Ascending aorta (tissue), 2 donors: ENCODE data around the gene PCED1B. TPM values are rescaled to one million over a fixed set of nuclear protein-coding genes. Genes with fewer than 3 reads are reported as not detected.
A peak's percentile ranks its signal among the peaks of the same experiment; 100 is the strongest.

Experiments
- DNase-seq, 2 donors: peaks; one replicate each; pipeline ENCODE4 v3.0.0-alpha.2; 2019; ENCODE audit warnings: low spot score in 2 of 2
- H3K27ac ChIP-seq, 2 donors: fragments of 200-600 bp; sonication (generic); one replicate each; pipeline ENCODE4 v1.5.1; 2016 to 2017; ENCODE audit warnings: mild to moderate bottlenecking in 1 of 2
- H3K27me3 ChIP-seq: fragments of 200-600 bp; sonication (generic); one replicate; pipeline ENCODE4 v1.5.1; 2017
- H3K36me3 ChIP-seq, 2 donors: fragments of 200-600 bp; sonication (generic); one replicate each; pipeline ENCODE4 v1.5.1; 2016
- H3K4me1 ChIP-seq, 2 donors: fragments of 200-600 bp; sonication (generic); one replicate each; pipeline ENCODE4 v1.5.1; 2016 to 2017; ENCODE audit warnings: mild to moderate bottlenecking in 1 of 2
- H3K4me3 ChIP-seq, 2 donors: fragments of 200-600 bp; sonication (generic); one replicate each; pipeline ENCODE4 v1.5.1; 2016 to 2017; ENCODE audit warnings: mild to moderate bottlenecking in 1 of 2
- H3K9me3 ChIP-seq, 2 donors: fragments of 200-600 bp; sonication (generic); one replicate each; pipeline ENCODE4 v1.5.1; 2016
- CTCF ChIP-seq, 3 experiments: fragments of 200-600 bp in 2 of 3; fragments of 450-650 bp in 1 of 3; sonication (generic) in 2 of 3; IDR thresholded peaks; one replicate each; pipeline ENCODE4 v1.5.1; 2016 to 2019; ENCODE audit warnings: antibody characterized with exemption in 3 of 3, mild to moderate bottlenecking in 1 of 3, moderate library complexity in 1 of 3
- intact Hi-C: fragments of 100-400 bp; cut with DNase I; formaldehyde crosslinking; loops from one replicate; pipeline ENCODE4 v1.15.1; 2023
- total RNA-seq: library from RNA; depleted of rRNA; stranded (reverse); fragments of >200 nt; gene quantifications from one replicate; pipeline ENCODE4 v1.1.0, GENCODE V29; 2016

Gene PCED1B
- total RNA-seq, 1 donor from 2014 or later = 1.5 TPM

DNA sequence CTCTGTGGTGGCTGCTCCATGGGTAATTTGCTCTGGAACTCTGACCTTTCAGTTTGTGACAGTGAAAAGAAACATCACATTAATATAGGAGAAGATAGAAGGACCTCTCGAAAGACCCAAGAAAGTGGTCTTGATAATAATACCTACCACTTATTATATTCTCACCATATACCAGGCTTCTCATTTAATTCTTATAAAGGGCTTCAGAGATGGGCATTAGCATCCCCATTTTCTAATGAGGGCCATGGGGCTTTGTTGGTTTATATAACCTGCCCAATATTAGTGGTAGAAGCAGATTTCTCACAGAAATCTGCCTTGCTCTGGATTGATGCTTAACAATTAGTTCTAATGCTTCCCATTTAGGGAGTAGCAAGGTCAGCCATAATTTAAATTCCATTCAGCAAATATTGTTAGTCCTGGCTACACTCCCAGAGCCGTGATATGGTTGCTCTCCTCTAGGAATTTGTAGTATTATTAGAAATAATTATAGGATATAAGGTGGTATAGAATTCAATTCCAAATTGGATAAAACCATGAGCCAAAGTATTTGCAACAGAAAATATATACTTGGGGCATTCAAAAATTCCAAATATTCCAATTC is 7.8 kb downstream of the PCED1B start:
- no peaks in the 10 kb centered on the region for H3K36me3 ChIP-seq
- intact Hi-C loops = loop anchor here (10.0 kb wide), 1 partner anchor 728 kb away; the partner anchor contains the start of gene HDAC7
- no peaks in the 10 kb centered on the region for H3K27me3 ChIP-seq
- no peak for TF ChIP-seq CTCF (IDR thresholded peaks at IDR 0.05)
- no peaks in the 10 kb centered on the region for H3K9me3 ChIP-seq
- peaks cover 3 to 52% of the 10 kb centered on the region in 2 donors for H3K4me1 ChIP-seq
- no peak for DNase-seq
- H3K27ac ChIP-seq = peak overlapping the region; percentile 81 to 99
- H3K4me3 ChIP-seq = no peak overlapping the region

GRCh38 chr12:47088021-47088944 is 8.9 kb downstream of the PCED1B start:
- no peak overlapping the region for H3K4me3 ChIP-seq
- intact Hi-C loops = loop anchor here (2.0 to 10.0 kb wide), 2 partner anchors 15 to 727 kb away; partner anchors contain the start of gene HDAC7
- peaks cover 3 to 42% of the 10 kb centered on the region in 2 donors for H3K4me1 ChIP-seq

DNA sequence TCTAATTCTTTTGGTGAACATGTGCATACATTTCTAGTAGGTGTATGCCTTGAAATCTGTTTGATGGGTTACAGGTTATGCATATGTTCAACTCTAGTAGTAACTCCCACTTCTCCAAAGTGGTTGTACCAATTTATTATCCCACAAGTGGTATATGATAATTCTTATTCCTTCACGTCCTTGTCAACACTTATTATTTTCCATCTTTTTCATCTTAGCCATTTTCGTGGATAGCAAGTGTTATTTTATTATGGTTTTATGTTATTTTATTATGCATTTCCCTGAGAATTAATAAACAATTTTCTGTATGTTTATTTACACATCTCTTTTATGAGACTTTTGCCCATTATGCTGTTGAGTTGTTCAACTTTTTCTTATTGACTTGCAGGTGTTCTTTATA is 11.6 kb downstream of the PCED1B start:
- Histone ChIP-seq H3K4me1 (peaks cover 3 to 32% of the 10 kb centered on the region in 2 donors), H3K9me3 (no peaks in the 10 kb centered on the region), H3K27me3 (no peaks in the 10 kb centered on the region), H3K36me3 (no peaks in the 10 kb centered on the region), H3K4me3 (no peak overlapping the region), H3K27ac (peak overlapping the region in 1 of 2 donors; percentile 81)
- intact Hi-C loops = no loop called here
- TF ChIP-seq CTCF (IDR thresholded peaks at IDR 0.05) = no peak
- DNase-seq = no peak

More at GRCh38 chr12:47088021-47088944, 8.9 kb downstream of the PCED1B start:
- Histone ChIP-seq H3K27me3 (no peaks in the 10 kb centered on the region), H3K36me3 (no peaks in the 10 kb centered on the region), H3K9me3 (no peaks in the 10 kb centered on the region), H3K27ac (peak overlapping the region; percentile 81 to 99)
- DNase-seq = no peak
- no peak for TF ChIP-seq CTCF (IDR thresholded peaks at IDR 0.05)

GRCh38 chr12:47094804-47095203 is 15.4 kb downstream of the PCED1B start:
- peaks cover 0 to 34% of the 10 kb centered on the region in 2 donors for H3K4me1 ChIP-seq
- no peak overlapping the region for H3K4me3 ChIP-seq
- no peak for DNase-seq
- no peaks in the 10 kb centered on the region for H3K36me3 ChIP-seq
- intact Hi-C loops = no loop called here
- TF ChIP-seq CTCF (IDR thresholded peaks at IDR 0.05) = no peak
- H3K27me3 ChIP-seq = no peaks in the 10 kb centered on the region
- peak overlapping the region in 1 of 2 donors; percentile 9 for H3K27ac ChIP-seq
- no peaks in the 10 kb centered on the region for H3K9me3 ChIP-seq

GRCh38 chr12:47095446-47096236 is 16.2 kb downstream of the PCED1B start:
- intact Hi-C loops = no loop called here
- no peak overlapping the region for H3K4me3 ChIP-seq
- H3K27me3 ChIP-seq = no peaks in the 10 kb centered on the region
- DNase-seq = no peak
- H3K27ac ChIP-seq = peak overlapping the region in 1 of 2 donors; percentile 9
- TF ChIP-seq CTCF (IDR thresholded peaks at IDR 0.05) = no peak
- no peaks in the 10 kb centered on the region for H3K36me3 ChIP-seq
- H3K9me3 ChIP-seq = no peaks in the 10 kb centered on the region
- H3K4me1 ChIP-seq = peaks cover 0 to 37% of the 10 kb centered on the region in 2 donors
